Fibroblast of skin of left quadriceps (primary cell): Measurements from ENCODE around the gene ZNF410.
"Not testable (repeated sequence)": the region's sequence is repeated elsewhere in the genome, so short reads cannot be mapped to it uniquely, and the experiment has no call there.

Experiments used
- DNase-seq, 2 experiments: peaks; one replicate each; pipeline ENCODE4 v3.0.0-alpha.2; 2013; ENCODE audit warnings: low read depth in 2 of 2

Gene ZNF410, protein sequence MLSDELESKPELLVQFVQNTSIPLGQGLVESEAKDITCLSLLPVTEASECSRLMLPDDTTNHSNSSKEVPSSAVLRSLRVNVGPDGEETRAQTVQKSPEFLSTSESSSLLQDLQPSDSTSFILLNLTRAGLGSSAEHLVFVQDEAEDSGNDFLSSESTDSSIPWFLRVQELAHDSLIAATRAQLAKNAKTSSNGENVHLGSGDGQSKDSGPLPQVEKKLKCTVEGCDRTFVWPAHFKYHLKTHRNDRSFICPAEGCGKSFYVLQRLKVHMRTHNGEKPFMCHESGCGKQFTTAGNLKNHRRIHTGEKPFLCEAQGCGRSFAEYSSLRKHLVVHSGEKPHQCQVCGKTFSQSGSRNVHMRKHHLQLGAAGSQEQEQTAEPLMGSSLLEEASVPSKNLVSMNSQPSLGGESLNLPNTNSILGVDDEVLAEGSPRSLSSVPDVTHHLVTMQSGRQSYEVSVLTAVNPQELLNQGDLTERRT

GRCh38 chr14:73886449-73887317 lies at the start of gene ZNF410:
TSS of gene ZNF410 (plus strand) at chr14:73886859. CDS start at chr14:73892176, 5,317 bp downstream.
- peak; percentile 92 to 93 for DNase-seq

- not testable (repeated sequence) for DNase-seq
Measured at GRCh38 chr14:73838293-73839034, 48.2 kb upstream of the ZNF410 start.

DNA sequence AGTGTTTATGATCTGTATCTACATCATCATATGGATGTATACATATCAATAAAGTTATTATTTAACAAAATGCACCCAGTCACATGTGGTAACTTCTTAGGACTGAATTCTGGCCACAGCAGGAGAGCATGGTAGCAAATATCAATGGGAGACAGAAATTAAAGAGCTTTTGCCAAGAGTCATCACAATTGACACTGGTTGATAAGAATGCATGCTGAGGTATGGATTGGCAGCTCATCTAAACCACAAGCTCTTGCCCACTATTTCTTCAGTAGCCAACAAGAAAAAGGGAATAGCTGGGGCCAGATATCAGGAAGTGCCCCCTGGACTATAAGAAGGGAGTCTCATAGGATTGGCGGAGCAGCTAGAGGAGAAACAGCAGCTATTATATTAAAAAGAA lies 44.5 kb upstream of the ZNF410 start:
- DNase-seq: no peak

- no peak for DNase-seq
Measured at GRCh38 chr14:73842851-73843250, 43.8 kb upstream of the ZNF410 start.

GRCh38 chr14:73843296-73843695 lies 43.4 kb upstream of the ZNF410 start:
- DNase-seq: no peak

DNA sequence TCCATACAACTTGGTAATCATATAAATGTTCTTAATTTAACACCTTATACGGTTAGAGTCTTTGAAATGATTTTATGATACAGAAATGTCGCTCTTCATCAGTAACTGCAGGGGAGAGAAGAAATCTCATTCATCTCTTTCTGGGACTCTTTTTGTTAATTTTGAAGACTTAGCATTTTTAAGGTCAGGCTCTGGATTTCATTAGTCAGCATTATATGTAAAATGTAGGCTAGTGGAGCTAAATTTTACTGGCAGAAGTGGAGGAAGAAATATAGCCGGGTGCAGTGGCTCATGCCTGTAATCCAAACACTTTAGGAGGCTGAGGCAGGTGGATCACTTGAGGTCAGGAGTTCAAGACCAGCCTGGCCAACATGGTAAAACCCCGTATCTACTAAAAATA lies 39.7 kb upstream of the ZNF410 start:
- no peak for DNase-seq

GRCh38 chr14:73851000-73851399 lies 35.7 kb upstream of the ZNF410 start:
- DNase-seq: no peak

DNA sequence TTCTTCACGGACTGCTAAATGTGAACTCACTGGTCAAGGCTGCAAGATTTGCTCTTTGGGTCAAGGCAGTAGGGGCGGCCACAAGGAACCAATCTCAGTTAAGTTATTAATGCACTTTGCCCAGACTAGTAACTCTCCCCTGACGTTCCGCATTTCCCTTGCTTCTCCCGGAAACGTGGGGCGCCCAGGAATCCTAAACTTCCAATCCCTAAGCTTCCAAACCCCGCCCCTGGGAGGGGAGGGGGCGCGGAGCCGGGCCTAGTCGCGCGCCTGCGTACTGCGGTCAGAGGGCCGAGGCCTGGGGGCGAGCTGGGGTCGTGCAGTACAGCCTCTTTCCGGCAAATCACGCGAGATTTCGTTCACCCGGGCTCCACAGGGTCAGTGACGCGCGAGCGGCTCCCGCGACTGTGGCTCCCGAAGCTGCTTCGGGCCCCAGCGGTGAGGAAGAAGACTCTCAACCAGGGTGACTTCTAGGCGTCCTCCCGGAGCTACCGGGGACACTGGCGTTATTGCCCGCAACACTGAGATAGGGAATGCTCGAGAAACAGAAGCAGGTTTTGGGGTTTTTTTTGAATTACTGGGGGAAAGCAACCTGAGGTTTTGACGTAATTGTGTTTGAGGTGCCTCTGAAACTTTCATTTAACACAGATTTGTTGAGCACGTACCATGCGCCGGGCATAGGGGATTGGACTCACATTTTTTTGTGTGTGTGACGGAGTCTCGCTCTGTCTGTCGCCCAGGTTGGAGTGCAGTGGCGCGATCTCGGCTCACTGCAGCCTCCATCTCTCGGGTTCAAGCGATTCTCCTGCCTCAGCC lies 34.9 kb upstream of the ZNF410 start, which contains the start of gene PTGR2:
Gene PTGR2 (plus strand): TSS at position 265 of the 816 bp plus-strand sequence. CDS start 7,032 bp downstream, outside the sequence.
- peak; percentile 96 for DNase-seq

DNA sequence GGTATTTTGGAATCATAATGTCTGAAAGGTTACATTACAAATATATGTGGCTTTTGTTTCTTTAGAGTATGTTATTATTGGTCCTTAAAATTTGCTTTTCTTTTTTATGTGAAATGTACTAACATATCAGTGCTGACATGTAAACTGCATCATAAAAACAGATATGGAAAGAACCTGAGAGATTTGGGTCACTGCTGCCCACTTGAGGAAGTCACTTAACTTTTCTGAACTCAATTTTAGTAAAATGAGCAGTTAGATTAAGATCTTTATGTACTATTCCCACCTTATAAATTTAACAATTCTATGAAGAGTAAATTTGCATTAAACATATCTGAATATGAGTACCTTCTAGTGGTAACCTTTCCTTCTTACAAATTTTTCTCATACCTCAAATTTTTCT lies 27.5 kb upstream of the ZNF410 start:
- no peak for DNase-seq

DNA sequence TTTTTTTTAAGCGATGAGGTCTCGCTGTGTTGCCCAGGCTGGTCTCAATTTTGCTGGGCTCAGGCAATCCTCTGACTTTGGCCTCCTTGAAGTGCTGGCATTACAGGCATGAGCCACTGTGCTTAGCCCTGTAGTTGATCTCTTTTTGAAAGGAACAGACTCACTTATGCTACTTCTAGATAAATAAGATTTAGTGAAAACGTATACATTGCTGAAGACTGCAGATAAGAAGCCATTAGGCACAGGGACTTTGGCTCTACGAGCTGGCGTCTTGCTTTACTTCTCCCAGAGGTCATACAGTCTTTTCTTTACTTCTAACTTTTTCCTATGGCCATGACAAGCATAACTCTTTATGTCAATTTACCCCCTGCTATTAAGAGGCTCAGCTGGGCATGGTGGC lies 25.6 kb upstream of the ZNF410 start:
- no peak for DNase-seq

DNA sequence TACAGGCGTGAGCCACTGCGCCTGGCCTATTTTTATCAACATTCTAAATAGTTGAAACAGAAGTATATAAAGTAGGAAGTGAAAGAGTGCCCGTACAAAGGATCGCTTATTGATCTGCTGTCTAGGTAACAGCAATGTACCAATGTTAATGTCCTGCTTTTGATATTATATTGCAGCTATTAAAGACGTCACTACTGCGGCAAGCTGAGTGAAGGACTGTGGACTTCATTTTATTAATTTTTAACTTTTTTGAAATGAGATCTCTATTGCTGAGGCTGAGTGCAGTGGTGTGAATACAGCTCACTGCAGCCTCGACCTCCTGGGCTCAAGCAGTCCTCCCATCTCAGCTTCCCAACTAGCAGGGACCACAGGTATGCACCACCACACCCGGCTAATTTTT lies 24.2 kb upstream of the ZNF410 start:
- DNase-seq: no peak

- no peak for DNase-seq
Measured at GRCh38 chr14:73863209-73863608, 23.4 kb upstream of the ZNF410 start.

GRCh38 chr14:73865534-73866113 lies 21.0 kb upstream of the ZNF410 start:
- no peak for DNase-seq

DNA sequence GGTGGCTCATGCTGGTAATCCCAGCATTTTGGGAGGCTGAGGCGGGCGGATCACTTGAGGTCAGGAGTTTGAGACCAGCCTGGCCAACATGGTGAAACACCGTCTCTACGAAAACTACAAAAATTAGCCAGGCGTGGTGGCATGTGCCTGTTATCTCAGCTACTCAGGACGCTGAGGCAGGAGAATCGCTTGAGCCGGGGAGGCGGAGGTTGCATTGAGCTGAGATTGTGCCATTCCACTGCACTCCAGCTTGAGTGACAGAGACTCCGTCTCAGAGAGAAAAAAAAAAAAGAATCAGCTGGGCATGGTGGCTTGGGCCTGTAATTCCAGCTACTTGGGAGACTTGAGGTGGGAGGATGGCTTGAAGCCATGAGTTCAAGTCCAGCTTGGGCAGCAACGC lies 16.9 kb upstream of the ZNF410 start:
- not testable (repeated sequence) for DNase-seq

DNA sequence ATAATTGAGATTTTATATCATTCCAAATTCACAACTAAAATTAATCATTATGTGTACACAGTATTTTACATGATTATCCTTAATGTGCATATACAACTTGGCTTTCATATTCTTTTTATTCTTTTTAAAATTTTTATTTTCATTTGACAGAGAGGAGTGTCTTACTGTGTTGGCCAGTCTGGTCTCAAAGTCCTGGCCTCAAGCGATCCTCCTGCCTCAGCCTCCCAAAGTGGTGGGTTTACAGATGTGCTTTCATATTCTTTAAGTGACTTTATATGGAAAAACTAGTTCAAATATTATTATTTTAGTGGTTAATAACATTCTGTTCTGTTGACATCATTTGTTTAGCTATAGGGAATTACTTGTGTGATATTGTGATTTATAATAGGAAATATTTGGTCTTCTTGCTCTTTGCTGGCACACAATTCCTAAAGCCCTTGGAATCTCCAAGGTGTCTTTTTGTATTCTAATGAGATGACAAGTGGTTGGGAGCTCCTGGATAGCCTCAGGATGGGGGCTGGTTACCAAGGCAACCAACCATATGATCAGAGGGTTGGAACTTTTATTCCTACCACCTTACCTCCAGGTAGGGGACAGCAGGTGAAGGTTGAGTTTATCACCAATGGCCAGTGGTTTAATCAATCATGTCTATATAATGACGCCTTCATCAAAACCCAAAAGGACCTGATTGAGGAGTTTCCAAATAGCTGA lies 16.0 kb upstream of the ZNF410 start:
- DNase-seq: no peak

DNA sequence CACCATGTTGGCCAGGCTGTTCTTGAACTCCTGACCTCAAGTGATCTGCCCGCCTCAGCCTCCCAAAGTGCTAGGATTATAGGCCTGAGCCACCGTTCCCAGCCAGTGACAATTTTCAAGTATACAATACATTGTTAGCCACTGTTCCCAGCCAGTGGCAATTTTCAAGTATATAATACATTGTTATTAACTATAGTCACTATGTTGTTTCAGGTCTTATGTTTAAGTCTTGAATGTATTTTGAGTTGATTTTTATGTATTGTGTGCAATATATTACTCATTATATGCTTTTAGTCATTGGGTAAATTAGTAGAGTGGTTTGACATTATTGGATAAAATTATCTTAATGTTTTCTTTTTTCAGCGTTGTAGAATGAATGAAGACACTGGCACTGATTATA lies 13.0 kb upstream of the ZNF410 start:
- no peak for DNase-seq

GRCh38 chr14:73877790-73878189 lies 8.9 kb upstream of the ZNF410 start:
- no peak for DNase-seq

- no peak for DNase-seq
Measured at GRCh38 chr14:73878436-73878835, 8.2 kb upstream of the ZNF410 start.

GRCh38 chr14:73879027-73879426 lies 7.6 kb upstream of the ZNF410 start:
- no peak for DNase-seq
